ENCODE results near the gene MCEE. TPM values are rescaled to one million over a fixed set of nuclear protein-coding genes. Genes with fewer than 3 reads are reported as not detected.

The MCEE gene
- total and polyA plus RNA-seq, 4 donors: 13.1 to 57.6 (median 23.9) TPM

DNA sequence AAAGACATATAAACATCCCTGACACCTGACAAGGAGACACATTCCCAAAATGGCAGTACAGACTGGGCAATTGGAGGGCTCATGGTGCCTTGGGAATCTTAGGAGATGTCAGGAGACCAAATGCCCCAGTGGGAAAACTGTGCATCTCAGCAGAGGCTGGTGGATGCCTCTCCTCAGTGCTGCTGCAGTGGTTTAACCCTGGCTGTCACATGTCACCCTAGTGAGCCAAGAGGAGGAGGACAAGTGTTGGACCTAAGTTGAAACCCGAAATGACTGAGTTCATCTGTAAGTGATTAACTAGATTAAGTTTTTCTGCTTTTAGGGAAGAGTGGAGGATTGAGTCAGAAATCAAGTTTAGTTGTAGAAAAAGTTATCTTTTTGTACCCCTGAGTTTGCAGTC is 66.8 kb downstream of the MCEE start (continued):
- TF ChIP-seq, protein P1, sequence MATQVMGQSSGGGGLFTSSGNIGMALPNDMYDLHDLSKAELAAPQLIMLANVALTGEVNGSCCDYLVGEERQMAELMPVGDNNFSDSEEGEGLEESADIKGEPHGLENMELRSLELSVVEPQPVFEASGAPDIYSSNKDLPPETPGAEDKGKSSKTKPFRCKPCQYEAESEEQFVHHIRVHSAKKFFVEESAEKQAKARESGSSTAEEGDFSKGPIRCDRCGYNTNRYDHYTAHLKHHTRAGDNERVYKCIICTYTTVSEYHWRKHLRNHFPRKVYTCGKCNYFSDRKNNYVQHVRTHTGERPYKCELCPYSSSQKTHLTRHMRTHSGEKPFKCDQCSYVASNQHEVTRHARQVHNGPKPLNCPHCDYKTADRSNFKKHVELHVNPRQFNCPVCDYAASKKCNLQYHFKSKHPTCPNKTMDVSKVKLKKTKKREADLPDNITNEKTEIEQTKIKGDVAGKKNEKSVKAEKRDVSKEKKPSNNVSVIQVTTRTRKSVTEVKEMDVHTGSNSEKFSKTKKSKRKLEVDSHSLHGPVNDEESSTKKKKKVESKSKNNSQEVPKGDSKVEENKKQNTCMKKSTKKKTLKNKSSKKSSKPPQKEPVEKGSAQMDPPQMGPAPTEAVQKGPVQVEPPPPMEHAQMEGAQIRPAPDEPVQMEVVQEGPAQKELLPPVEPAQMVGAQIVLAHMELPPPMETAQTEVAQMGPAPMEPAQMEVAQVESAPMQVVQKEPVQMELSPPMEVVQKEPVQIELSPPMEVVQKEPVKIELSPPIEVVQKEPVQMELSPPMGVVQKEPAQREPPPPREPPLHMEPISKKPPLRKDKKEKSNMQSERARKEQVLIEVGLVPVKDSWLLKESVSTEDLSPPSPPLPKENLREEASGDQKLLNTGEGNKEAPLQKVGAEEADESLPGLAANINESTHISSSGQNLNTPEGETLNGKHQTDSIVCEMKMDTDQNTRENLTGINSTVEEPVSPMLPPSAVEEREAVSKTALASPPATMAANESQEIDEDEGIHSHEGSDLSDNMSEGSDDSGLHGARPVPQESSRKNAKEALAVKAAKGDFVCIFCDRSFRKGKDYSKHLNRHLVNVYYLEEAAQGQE (IDR thresholded peaks at IDR 0.05): no peak
- TF ChIP-seq NR2F2 (IDR thresholded peaks at IDR 0.05) (no peak), SP1 (IDR thresholded peaks at IDR 0.05) (no peak), MAX (IDR thresholded peaks at IDR 0.05) (no peak), HNF4A (conservative IDR thresholded peaks at IDR 0.05) (no peak), EGR1 (IDR thresholded peaks at IDR 0.05; ENCODE audit: low read depth in 2 of 2) (no peak)

DNA sequence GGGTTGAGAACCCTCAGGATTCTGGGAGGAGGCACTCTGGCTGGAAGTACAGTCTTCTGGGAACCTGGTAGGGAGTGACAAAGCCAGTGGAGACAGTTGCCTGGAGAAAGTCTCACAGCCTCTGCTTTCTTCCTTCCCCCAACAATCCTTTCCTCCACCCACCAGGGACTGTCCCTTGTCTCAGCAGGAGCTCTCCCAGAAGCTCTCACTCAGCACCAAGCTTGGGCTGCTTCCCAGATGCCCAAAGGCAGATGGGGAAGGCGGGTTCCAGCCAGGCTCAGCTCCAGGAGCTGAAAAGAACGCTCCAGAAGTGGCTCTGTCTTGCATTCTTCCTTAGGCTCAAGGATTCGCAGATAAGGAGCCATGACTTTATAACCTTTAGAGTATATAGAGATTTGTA is 69.2 kb downstream of the MCEE start:
- no peak overlapping the region for H3K4me3 ChIP-seq (ENCODE audit: low read depth in 1 of 3, low read length in 3 of 3)
- TF ChIP-seq FOXA2 (IDR thresholded peaks at IDR 0.05) (no peak), RAD21 (IDR thresholded peaks at IDR 0.05) (no peak), NR2F2 (IDR thresholded peaks at IDR 0.05) (no peak), HNF4G (IDR thresholded peaks at IDR 0.05) (no peak), SP1 (IDR thresholded peaks at IDR 0.05) (no peak)
- TF ChIP-seq, protein P2, sequence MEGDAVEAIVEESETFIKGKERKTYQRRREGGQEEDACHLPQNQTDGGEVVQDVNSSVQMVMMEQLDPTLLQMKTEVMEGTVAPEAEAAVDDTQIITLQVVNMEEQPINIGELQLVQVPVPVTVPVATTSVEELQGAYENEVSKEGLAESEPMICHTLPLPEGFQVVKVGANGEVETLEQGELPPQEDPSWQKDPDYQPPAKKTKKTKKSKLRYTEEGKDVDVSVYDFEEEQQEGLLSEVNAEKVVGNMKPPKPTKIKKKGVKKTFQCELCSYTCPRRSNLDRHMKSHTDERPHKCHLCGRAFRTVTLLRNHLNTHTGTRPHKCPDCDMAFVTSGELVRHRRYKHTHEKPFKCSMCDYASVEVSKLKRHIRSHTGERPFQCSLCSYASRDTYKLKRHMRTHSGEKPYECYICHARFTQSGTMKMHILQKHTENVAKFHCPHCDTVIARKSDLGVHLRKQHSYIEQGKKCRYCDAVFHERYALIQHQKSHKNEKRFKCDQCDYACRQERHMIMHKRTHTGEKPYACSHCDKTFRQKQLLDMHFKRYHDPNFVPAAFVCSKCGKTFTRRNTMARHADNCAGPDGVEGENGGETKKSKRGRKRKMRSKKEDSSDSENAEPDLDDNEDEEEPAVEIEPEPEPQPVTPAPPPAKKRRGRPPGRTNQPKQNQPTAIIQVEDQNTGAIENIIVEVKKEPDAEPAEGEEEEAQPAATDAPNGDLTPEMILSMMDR (IDR thresholded peaks at IDR 0.05; ENCODE audit: low read depth, low read length, missing input control): no peak
- no peaks in the 10 kb centered on the region for H3K36me3 ChIP-seq (ENCODE audit: control insufficient read depth in 4 of 4, insufficient read depth in 3 of 4, low read depth in 1 of 4, low read length in 3 of 4)
- no peak for DNase-seq (ENCODE audit: low spot score)
- WGBS: 69% methylated on average over 3 of the region's 3 CpGs
- H3K9me3 ChIP-seq (ENCODE audit: control insufficient read depth in 4 of 4, low read length in 3 of 4): no peaks in the 10 kb centered on the region
- H3K4me1 ChIP-seq (ENCODE audit: control insufficient read depth in 4 of 4, insufficient read depth in 4 of 4, low read length in 3 of 4): no peaks in the 10 kb centered on the region
- H3K27me3 ChIP-seq (ENCODE audit: control insufficient read depth in 4 of 4, insufficient read depth in 4 of 4, low read length in 3 of 4): no peaks in the 10 kb centered on the region
- no peak overlapping the region for H3K27ac ChIP-seq (ENCODE audit: low read depth in 1 of 2, low read length in 2 of 2)
- H3K9ac ChIP-seq (ENCODE audit: low read depth in 1 of 2, low read length in 2 of 2): no peak overlapping the region

GRCh38 chr2:71060211-71060610 is 69.8 kb downstream of the MCEE start:
- no peak for TF ChIP-seq NR2F2 (IDR thresholded peaks at IDR 0.05)
- TF ChIP-seq SP1 (IDR thresholded peaks at IDR 0.05): no peak
- no peak for TF ChIP-seq MAX (IDR thresholded peaks at IDR 0.05)
- no peak for TF ChIP-seq HNF4A (conservative IDR thresholded peaks at IDR 0.05)
- TF ChIP-seq HNF4G (IDR thresholded peaks at IDR 0.05): no peak
- no peak for TF ChIP-seq JUND (IDR thresholded peaks at IDR 0.05)
- Histone ChIP-seq H3K9ac (ENCODE audit: low read depth in 1 of 2, low read length in 2 of 2) (no peak overlapping the region), H3K27me3 (ENCODE audit: control insufficient read depth in 4 of 4, insufficient read depth in 4 of 4, low read length in 3 of 4) (no peaks in the 10 kb centered on the region), H3K4me3 (ENCODE audit: low read depth in 1 of 3, low read length in 3 of 3) (no peak overlapping the region), H3K36me3 (ENCODE audit: control insufficient read depth in 4 of 4, insufficient read depth in 3 of 4, low read depth in 1 of 4, low read length in 3 of 4) (no peaks in the 10 kb centered on the region), H3K4me1 (ENCODE audit: control insufficient read depth in 4 of 4, insufficient read depth in 4 of 4, low read length in 3 of 4) (no peaks in the 10 kb centered on the region), H3K9me3 (ENCODE audit: control insufficient read depth in 4 of 4, low read length in 3 of 4) (no peaks in the 10 kb centered on the region), H3K27ac (ENCODE audit: low read depth in 1 of 2, low read length in 2 of 2) (no peak overlapping the region)
- 82% methylated on average over 2 of the region's 2 CpGs for WGBS
- DNase-seq (ENCODE audit: low spot score): no peak

Small RNA genes lying within 50 kb of the gene (small RNA-seq; reads per million reads assigned to genes)
- gene AC007881.1: not detected

Other genes with a start within 250 kb of the MCEE start
- gene VAX2, start 229.7 kb downstream of the MCEE start, total RNA-seq: not detected
- under 1 TPM in 1 of 2 donors, not detected in 1; 0.05 TPM for gene VAX2, start 229.7 kb downstream of the MCEE start, polyA plus RNA-seq
- gene ATP6V1B1, start 194.3 kb downstream of the MCEE start, total RNA-seq: not detected
- gene ATP6V1B1, start 194.3 kb downstream of the MCEE start, polyA plus RNA-seq: not detected
- gene ANKRD53, start 151.6 kb downstream of the MCEE start, total RNA-seq: under 1 TPM; 0.33 to 0.50 TPM
- gene ANKRD53, start 151.6 kb downstream of the MCEE start, polyA plus RNA-seq: under 1 TPM; 0.29 to 0.46 TPM
- 10 to 100 TPM; 15.0 to 54.8 TPM for gene TEX261, start 135.4 kb downstream of the MCEE start, total RNA-seq
- 10 to 100 TPM; 14.2 to 33.8 TPM for gene TEX261, start 135.4 kb downstream of the MCEE start, polyA plus RNA-seq
- 10 to 100 TPM; 21.8 to 31.5 TPM for gene NAGK, start 61.6 kb downstream of the MCEE start, total RNA-seq
- 10 to 100 TPM; 22.8 to 41.0 TPM for gene NAGK, start 61.6 kb downstream of the MCEE start, polyA plus RNA-seq
- gene MPHOSPH10, start 405 bp upstream of the MCEE start, total RNA-seq: 10 to 100 TPM in 1 of 2 donors, 1 to 10 TPM in 1; 8.7 to 13.1 TPM
- gene MPHOSPH10, start 405 bp upstream of the MCEE start, polyA plus RNA-seq: 10 to 100 TPM in 1 of 2 donors, 1 to 10 TPM in 1; 9.5 to 13.6 TPM
- gene PAIP2B, start 96.9 kb upstream of the MCEE start, total RNA-seq: 10 to 100 TPM; 10.9 to 28.6 TPM
- 10 to 100 TPM in 1 of 2 donors, 1 to 10 TPM in 1; 4.8 to 10.2 TPM for gene PAIP2B, start 96.9 kb upstream of the MCEE start, polyA plus RNA-seq
- 100 to 1,000 TPM in 1 of 2 donors, 10 to 100 TPM in 1; 70.3 to 151 TPM for gene ZNF638, start 201.6 kb upstream of the MCEE start, total RNA-seq
- gene ZNF638, start 201.6 kb upstream of the MCEE start, polyA plus RNA-seq: 10 to 100 TPM; 24.8 to 41.9 TPM

Data from liver (tissue), 10 donors.